B cell (primary cell): Measurements from ENCODE around the gene SLC27A5.

Source experiments
- EZH2 ChIP-seq: IDR thresholded peaks from 2 replicates; pipeline ENCODE4 v1.6.1; 2012; ENCODE audit warnings: borderline replicate concordance, low read depth, mild to moderate bottlenecking, moderate library complexity, low read length; ENCODE audit not compliant: insufficient read depth, poor library complexity, severe bottlenecking
- TF ChIP-seq, protein P1 (sequence below): fragments of 200-600 bp; IDR thresholded peaks from one replicate; pipeline ENCODE4 v1.8.0; 2022; ENCODE audit warnings: antibody characterized with exemption, mild to moderate bottlenecking

- TF ChIP-seq, protein P1, sequence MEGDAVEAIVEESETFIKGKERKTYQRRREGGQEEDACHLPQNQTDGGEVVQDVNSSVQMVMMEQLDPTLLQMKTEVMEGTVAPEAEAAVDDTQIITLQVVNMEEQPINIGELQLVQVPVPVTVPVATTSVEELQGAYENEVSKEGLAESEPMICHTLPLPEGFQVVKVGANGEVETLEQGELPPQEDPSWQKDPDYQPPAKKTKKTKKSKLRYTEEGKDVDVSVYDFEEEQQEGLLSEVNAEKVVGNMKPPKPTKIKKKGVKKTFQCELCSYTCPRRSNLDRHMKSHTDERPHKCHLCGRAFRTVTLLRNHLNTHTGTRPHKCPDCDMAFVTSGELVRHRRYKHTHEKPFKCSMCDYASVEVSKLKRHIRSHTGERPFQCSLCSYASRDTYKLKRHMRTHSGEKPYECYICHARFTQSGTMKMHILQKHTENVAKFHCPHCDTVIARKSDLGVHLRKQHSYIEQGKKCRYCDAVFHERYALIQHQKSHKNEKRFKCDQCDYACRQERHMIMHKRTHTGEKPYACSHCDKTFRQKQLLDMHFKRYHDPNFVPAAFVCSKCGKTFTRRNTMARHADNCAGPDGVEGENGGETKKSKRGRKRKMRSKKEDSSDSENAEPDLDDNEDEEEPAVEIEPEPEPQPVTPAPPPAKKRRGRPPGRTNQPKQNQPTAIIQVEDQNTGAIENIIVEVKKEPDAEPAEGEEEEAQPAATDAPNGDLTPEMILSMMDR = no peak
- TF ChIP-seq EZH2 = no peak
Measured at GRCh38 chr19:58557221-58558065, 45.7 kb upstream of the SLC27A5 start.
